Neural progenitor cell (in vitro differentiated cells): ENCODE data around the gene GLP2R. TPM values are rescaled to one million over a fixed set of nuclear protein-coding genes. Genes with fewer than 3 reads are reported as not detected.
"Not testable (repeated sequence)": the region's sequence is repeated elsewhere in the genome, so short reads cannot be mapped to it uniquely, and the experiment has no call there.

ENCODE experiments used
- DNase-seq: peaks from one replicate; pipeline ENCODE4 v3.0.0-alpha.2; 2016; ENCODE audit warnings: low spot score
- H2AFZ ChIP-seq: fragments of 200-600 bp; sonication (generic); replicated peaks from 2 replicates; pipeline ENCODE4 v1.6.1; 2016; ENCODE audit warnings: antibody characterized with exemption
- H3F3A ChIP-seq: fragments of 200-600 bp; sonication (generic); 2 replicates; pipeline ENCODE4 v1.6.1; 2016; ENCODE audit warnings: antibody characterized with exemption, low read depth
- H3K27ac ChIP-seq: fragments of 200-600 bp; sonication (generic); 2 replicates; pipeline ENCODE4 v1.5.1; 2016; ENCODE audit warnings: mild to moderate bottlenecking
- H3K27me3 ChIP-seq: fragments of 200-600 bp; sonication (generic); 2 replicates; pipeline ENCODE4 v1.6.1; 2016; ENCODE audit warnings: mild to moderate bottlenecking, moderate library complexity
- H3K36me3 ChIP-seq: fragments of 200-600 bp; sonication (generic); 2 replicates; pipeline ENCODE4 v1.5.1; 2016
- H3K4me1 ChIP-seq: fragments of 200-600 bp; sonication (generic); 2 replicates; pipeline ENCODE4 v1.6.1; 2016; ENCODE audit warnings: mixed run types
- H3K4me2 ChIP-seq: fragments of 200-600 bp; sonication (generic); 2 replicates; pipeline ENCODE4 v1.6.1; 2016
- H3K4me3 ChIP-seq: fragments of 200-600 bp; sonication (generic); 2 replicates; pipeline ENCODE4 v1.5.1; 2016
- H3K79me2 ChIP-seq: fragments of 200-600 bp; sonication (generic); 2 replicates; pipeline ENCODE4 v1.6.1; 2016; ENCODE audit warnings: low read depth
- H3K9ac ChIP-seq: fragments of 200-600 bp; sonication (generic); 2 replicates; pipeline ENCODE4 v1.6.1; 2016
- H3K9me3 ChIP-seq: fragments of 200-600 bp; sonication (generic); 2 replicates; pipeline ENCODE4 v1.5.1; 2016; ENCODE audit warnings: low read depth
- H4K20me1 ChIP-seq: fragments of 200-600 bp; sonication (generic); 2 replicates; pipeline ENCODE4 v1.6.1; 2016; ENCODE audit warnings: low read depth
- H3K27ac Mint-ChIP-seq: 3 replicates; pipeline ENCODE4 v1.8.0; 2021; ENCODE audit warnings: mixed read lengths
- H3K27me3 Mint-ChIP-seq: 2 replicates; pipeline ENCODE4 v1.8.0; 2022; ENCODE audit warnings: low read depth, mild to moderate bottlenecking, inconsistent platforms, moderate library complexity, mixed read lengths; ENCODE audit not compliant: insufficient read depth
- H3K36me3 Mint-ChIP-seq: 3 replicates; pipeline ENCODE4 v1.8.0; 2021; ENCODE audit warnings: mixed read lengths
- H3K4me1 Mint-ChIP-seq: 3 replicates; pipeline ENCODE4 v1.8.0; 2021; ENCODE audit warnings: mixed read lengths
- H3K4me3 Mint-ChIP-seq: 3 replicates; pipeline ENCODE4 v1.8.0; 2021; ENCODE audit warnings: mild to moderate bottlenecking, moderate library complexity, mixed read lengths
- H3K9me3 Mint-ChIP-seq: 3 replicates; pipeline ENCODE4 v1.8.0; 2020; ENCODE audit warnings: mixed read lengths
- CTCF ChIP-seq: fragments of 200-600 bp; sonication (generic); IDR thresholded peaks from 2 replicates; pipeline ENCODE4 v1.5.1; 2017; ENCODE audit warnings: antibody characterized with exemption, mild to moderate bottlenecking
- EZH2 ChIP-seq: fragments of 200-600 bp; sonication (generic); IDR thresholded peaks from 2 replicates; pipeline ENCODE4 v1.6.1; 2017; ENCODE audit warnings: antibody characterized with exemption, mild to moderate bottlenecking, moderate library complexity
- EZH2phosphoT487 ChIP-seq: fragments of 200-600 bp; sonication (generic); IDR thresholded peaks from 2 replicates; pipeline ENCODE4 v1.6.1; 2017; ENCODE audit warnings: antibody characterized with exemption
- total RNA-seq: library from RNA; depleted of rRNA; stranded (reverse); fragments of >200 nt; gene quantifications from 2 replicates; pipeline ENCODE4 v1.2.3, GENCODE V29; 2015; ENCODE audit warnings: low replicate concordance

The GLP2R gene
- total RNA-seq, 1 donor from 2014 or later: not detected

GRCh38 chr17:9918352-9918751, 92.6 kb downstream of the GLP2R start:
- TF ChIP-seq EZH2 (no peak), CTCF (no peak), EZH2phosphoT487 (no peak)
- Mint-ChIP-seq H3K27me3 (peaks cover 2% of the 10 kb centered on the region), H3K4me3 (no peak overlapping the region), H3K27ac (no peak overlapping the region), H3K36me3 (peaks cover 9% of the 10 kb centered on the region), H3K9me3 (no peaks in the 10 kb centered on the region), H3K4me1 (peaks cover 8% of the 10 kb centered on the region)
- no peak overlapping the region for H3K4me3 ChIP-seq
- no peak overlapping the region for H3K4me2 ChIP-seq
- no peaks in the 10 kb centered on the region for H3K27me3 ChIP-seq
- no peak overlapping the region for H3K27ac ChIP-seq
- H3K36me3 ChIP-seq: no peaks in the 10 kb centered on the region
- H3K9ac ChIP-seq: no peak overlapping the region
- no peaks in the 10 kb centered on the region for H3K79me2 ChIP-seq
- H3K9me3 ChIP-seq: no peaks in the 10 kb centered on the region
- H4K20me1 ChIP-seq: no peaks in the 10 kb centered on the region
- DNase-seq: no peak
- H3K4me1 ChIP-seq: peaks cover 4% of the 10 kb centered on the region
- H3F3A ChIP-seq: no peaks in the 10 kb centered on the region
- no peak overlapping the region for H2AFZ ChIP-seq

DNA sequence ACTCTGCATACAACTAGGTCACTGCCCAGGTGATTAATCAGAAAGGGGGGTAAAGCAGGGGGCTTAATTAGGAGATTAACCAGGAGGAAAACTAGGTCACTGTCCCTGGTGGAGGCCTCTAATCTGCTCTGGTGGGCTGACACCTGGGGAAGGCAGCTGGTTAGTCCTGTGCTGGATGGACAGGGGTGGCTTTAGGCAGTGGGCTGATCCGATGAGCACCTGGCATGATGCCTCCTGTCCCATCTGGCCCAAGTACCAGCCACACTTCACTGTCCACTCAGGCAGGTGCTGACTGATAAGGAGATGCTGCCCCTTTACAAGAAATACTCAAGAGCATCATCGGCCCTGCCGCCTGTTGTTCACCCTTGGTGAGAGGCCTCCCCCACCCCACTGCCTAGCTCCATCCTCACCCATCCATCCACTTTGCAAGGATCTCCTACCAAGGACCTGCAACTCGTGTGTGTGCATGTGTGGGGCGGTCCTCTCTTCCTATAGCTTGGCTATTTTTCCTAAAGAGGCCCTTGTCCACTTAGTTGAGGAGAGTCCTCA, 93.2 kb downstream of the GLP2R start:
- Mint-ChIP-seq H3K4me1 (peaks cover 8% of the 10 kb centered on the region), H3K9me3 (no peaks in the 10 kb centered on the region), H3K4me3 (no peak overlapping the region), H3K27ac (no peak overlapping the region), H3K36me3 (peaks cover 9% of the 10 kb centered on the region), H3K27me3 (peaks cover 2% of the 10 kb centered on the region)
- Histone ChIP-seq H3F3A (no peaks in the 10 kb centered on the region), H3K4me1 (peaks cover 4% of the 10 kb centered on the region), H3K36me3 (no peaks in the 10 kb centered on the region), H3K9ac (no peak overlapping the region), H3K79me2 (no peaks in the 10 kb centered on the region), H3K4me2 (no peak overlapping the region), H3K4me3 (no peak overlapping the region), H4K20me1 (no peaks in the 10 kb centered on the region), H2AFZ (no peak overlapping the region), H3K27me3 (no peaks in the 10 kb centered on the region), H3K9me3 (no peaks in the 10 kb centered on the region), H3K27ac (no peak overlapping the region)
- no peak for DNase-seq
- TF ChIP-seq EZH2 (no peak), CTCF (no peak), EZH2phosphoT487 (no peak)

GRCh38 chr17:9921216-9921615, 95.5 kb downstream of the GLP2R start:
- H3K4me2 ChIP-seq, H3K9me3 Mint-ChIP-seq, H3K27ac Mint-ChIP-seq, H3K36me3 Mint-ChIP-seq, DNase-seq, H3K9ac ChIP-seq, H3K9me3 ChIP-seq, H3K79me2 ChIP-seq, H4K20me1 ChIP-seq, H3K27me3 Mint-ChIP-seq, H3K27ac ChIP-seq, H2AFZ ChIP-seq, H3K4me1 ChIP-seq, H3F3A ChIP-seq, H3K36me3 ChIP-seq, H3K4me3 ChIP-seq, H3K27me3 ChIP-seq, H3K4me3 Mint-ChIP-seq: not testable (repeated sequence)
- H3K4me1 Mint-ChIP-seq: peaks cover 13% of the 10 kb centered on the region

DNA sequence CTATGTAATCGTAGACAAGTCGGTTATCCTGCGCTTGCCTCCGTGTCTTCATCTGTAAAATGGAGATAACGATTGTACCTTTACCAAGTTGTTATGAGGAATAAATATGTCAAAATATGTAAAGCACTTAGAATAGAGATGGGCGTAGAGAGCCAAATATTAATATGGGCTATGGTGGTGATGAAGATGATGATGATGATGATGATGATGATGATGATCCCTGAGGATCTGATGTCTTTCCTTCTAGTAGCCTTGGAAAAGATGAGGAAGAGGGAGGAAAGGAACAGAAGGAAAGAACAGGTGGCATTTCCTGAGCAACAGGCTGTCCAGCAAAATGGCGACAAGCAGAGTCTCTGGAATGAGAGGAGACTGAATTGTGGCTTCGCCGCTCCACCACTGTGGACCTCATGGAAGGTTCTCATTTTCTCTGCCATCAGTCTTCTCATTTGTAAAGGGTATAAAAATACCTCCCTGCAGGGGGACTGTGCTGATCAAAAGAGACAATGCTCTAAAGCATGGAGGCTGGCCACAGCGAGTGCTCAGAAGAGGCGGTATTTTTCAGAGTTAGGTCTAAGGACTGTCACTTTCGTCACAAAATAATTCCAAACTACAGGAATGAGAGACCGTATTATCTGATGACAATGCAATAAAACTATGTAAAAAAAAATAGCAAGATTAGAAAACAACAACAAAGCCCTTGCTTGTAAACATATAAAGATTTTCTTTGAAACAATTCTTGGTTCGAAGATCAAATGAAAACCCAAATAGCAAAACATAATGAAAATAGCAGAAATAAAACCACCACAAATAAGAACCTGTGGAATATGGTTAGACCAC, 96.5 kb downstream of the GLP2R start:
- TF ChIP-seq CTCF: no peak
- no peak for TF ChIP-seq EZH2
- no peak for TF ChIP-seq EZH2phosphoT487
- H3K9me3 ChIP-seq: no peaks in the 10 kb centered on the region
- no peak overlapping the region for H3K27ac ChIP-seq
- H3K27me3 ChIP-seq: no peaks in the 10 kb centered on the region
- peaks cover 7% of the 10 kb centered on the region for H3K4me1 ChIP-seq
- no peaks in the 10 kb centered on the region for H3F3A ChIP-seq
- H3K79me2 ChIP-seq: no peaks in the 10 kb centered on the region
- Mint-ChIP-seq H3K4me1 (peaks cover 13% of the 10 kb centered on the region), H3K4me3 (no peak overlapping the region), H3K27me3 (peaks cover 2% of the 10 kb centered on the region), H3K36me3 (peaks cover 5% of the 10 kb centered on the region), H3K27ac (no peak overlapping the region), H3K9me3 (no peaks in the 10 kb centered on the region)
- no peak overlapping the region for H3K4me2 ChIP-seq
- no peak overlapping the region for H2AFZ ChIP-seq
- no peak overlapping the region for H3K4me3 ChIP-seq
- H3K36me3 ChIP-seq: no peaks in the 10 kb centered on the region
- DNase-seq: no peak
- no peaks in the 10 kb centered on the region for H4K20me1 ChIP-seq
- no peak overlapping the region for H3K9ac ChIP-seq
